Peyer's patch (tissue), 4 donors: ENCODE measurements around the gene SLC35A2. TPM values are rescaled to one million over a fixed set of nuclear protein-coding genes. Genes with fewer than 3 reads are reported as not detected.

Experiments used
- DNase-seq, 3 donors: peaks; one replicate each; pipeline ENCODE4 v3.0.0-alpha.2; 2017 to 2019
- H3K27ac ChIP-seq, 4 donors: fragments of 200-600 bp; sonication (generic); one replicate each; pipeline ENCODE4 v1.5.1; 2016 to 2019
- H3K27me3 ChIP-seq, 2 donors: fragments of 200-600 bp; sonication (generic); one replicate each; pipeline ENCODE4 v1.5.1; 2019
- H3K36me3 ChIP-seq, 3 donors: fragments of 200-600 bp; sonication (generic); one replicate each; pipeline ENCODE4 v1.5.1; 2016 to 2019
- H3K4me1 ChIP-seq, 4 donors: fragments of 200-600 bp; sonication (generic); one replicate each; pipeline ENCODE4 v1.5.1; 2016 to 2019
- H3K4me3 ChIP-seq, 4 donors: fragments of 200-600 bp; sonication (generic); 1 replicate in 3 of 4; 2 replicates in 1 of 4; pipeline ENCODE4 v1.5.1; 2016 to 2019; ENCODE audit warnings: mild to moderate bottlenecking in 1 of 4
- H3K9me3 ChIP-seq, 4 donors: fragments of 200-600 bp; sonication (generic); one replicate each; pipeline ENCODE4 v1.5.1; 2016 to 2019; ENCODE audit warnings: mild to moderate bottlenecking in 1 of 4
- POLR2A ChIP-seq, 2 donors: fragments of 450-650 bp; IDR thresholded peaks; one replicate each; pipeline ENCODE4 v1.5.1; 2017; ENCODE audit warnings: antibody characterized with exemption in 2 of 2, mild to moderate bottlenecking in 2 of 2, moderate library complexity in 2 of 2
- total RNA-seq, 4 donors: library from RNA; depleted of rRNA; stranded (reverse); fragments of >200 nt; gene quantifications; one replicate each; pipeline ENCODE4 v1.1.0, GENCODE V29; 2016
- TF ChIP-seq, protein P1 (sequence below), 6 experiments: fragments of 450-650 bp in 4 of 6; fragments of 200-600 bp in 2 of 6; sonication (generic) in 1 of 6; IDR thresholded peaks; one replicate each; pipeline ENCODE4 v1.5.1; 2017 to 2019; ENCODE audit warnings: antibody characterized with exemption in 6 of 6, mild to moderate bottlenecking in 3 of 6, moderate library complexity in 1 of 6

SLC35A2 gene
- total RNA-seq, 4 donors from 2014 or later, result 14.0 to 43.3 (median 21.5) TPM

- H3K4me1 ChIP-seq, result peaks cover 0 to 25% (median 5%) of the 10 kb centered on the region in 4 donors
Measured at GRCh38 chrX:48956728-48957414, 45.4 kb upstream of the SLC35A2 start.

DNA sequence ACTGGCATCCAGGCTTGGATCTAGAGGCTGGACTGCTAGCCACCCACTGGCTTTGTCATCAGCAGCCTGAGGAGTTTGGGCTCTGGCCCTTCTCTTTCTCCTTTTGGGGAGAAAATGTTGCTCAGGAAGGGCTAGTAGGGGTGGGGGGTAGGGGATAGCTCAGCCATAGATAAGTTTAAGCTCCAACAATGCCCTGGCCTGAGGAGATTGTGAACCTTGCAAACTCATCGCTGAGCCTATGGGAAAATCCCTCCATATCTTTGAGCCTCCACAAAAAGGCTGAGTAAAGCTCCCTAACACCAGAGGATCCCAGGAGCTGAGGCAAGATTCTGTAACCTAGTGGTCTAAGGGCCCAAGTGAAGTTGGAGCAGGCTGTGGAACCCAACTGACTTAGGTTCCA is 37.1 kb upstream of the SLC35A2 start:
- Histone ChIP-seq H3K4me3 (no peak overlapping the region), H3K27me3 (no peaks in the 10 kb centered on the region), H3K27ac (no peak overlapping the region), H3K9me3 (no peaks in the 10 kb centered on the region), H3K4me1 (no peaks in the 10 kb centered on the region), H3K36me3 (no peaks in the 10 kb centered on the region)
- no peak for DNase-seq
- no peak for TF ChIP-seq POLR2A (IDR thresholded peaks at IDR 0.05)
- TF ChIP-seq, protein P1, sequence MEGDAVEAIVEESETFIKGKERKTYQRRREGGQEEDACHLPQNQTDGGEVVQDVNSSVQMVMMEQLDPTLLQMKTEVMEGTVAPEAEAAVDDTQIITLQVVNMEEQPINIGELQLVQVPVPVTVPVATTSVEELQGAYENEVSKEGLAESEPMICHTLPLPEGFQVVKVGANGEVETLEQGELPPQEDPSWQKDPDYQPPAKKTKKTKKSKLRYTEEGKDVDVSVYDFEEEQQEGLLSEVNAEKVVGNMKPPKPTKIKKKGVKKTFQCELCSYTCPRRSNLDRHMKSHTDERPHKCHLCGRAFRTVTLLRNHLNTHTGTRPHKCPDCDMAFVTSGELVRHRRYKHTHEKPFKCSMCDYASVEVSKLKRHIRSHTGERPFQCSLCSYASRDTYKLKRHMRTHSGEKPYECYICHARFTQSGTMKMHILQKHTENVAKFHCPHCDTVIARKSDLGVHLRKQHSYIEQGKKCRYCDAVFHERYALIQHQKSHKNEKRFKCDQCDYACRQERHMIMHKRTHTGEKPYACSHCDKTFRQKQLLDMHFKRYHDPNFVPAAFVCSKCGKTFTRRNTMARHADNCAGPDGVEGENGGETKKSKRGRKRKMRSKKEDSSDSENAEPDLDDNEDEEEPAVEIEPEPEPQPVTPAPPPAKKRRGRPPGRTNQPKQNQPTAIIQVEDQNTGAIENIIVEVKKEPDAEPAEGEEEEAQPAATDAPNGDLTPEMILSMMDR (IDR thresholded peaks at IDR 0.05), result no peak

More at GRCh38 chrX:48956728-48957414, 45.4 kb upstream of the SLC35A2 start:
- Histone ChIP-seq H3K36me3 (peaks cover 0 to 7% (median 0%) of the 10 kb centered on the region in 3 donors), H3K27ac (peak overlapping the region; percentile 85 to 97 (median 95)), H3K9me3 (no peaks in the 10 kb centered on the region), H3K4me3 (peak overlapping the region; percentile 58 to 80 (median 62)), H3K27me3 (no peaks in the 10 kb centered on the region)
- TF ChIP-seq, protein P1 (IDR thresholded peaks at IDR 0.05), result no peak
- peak in 1 of 3 donors; percentile 58 for DNase-seq

GRCh38 chrX:48945517-48946348 is 34.3 kb upstream of the SLC35A2 start:
- Histone ChIP-seq H3K4me3 (no peak overlapping the region), H3K36me3 (no peaks in the 10 kb centered on the region), H3K4me1 (peaks cover 0 to 4% (median under 1%) of the 10 kb centered on the region in 4 donors), H3K9me3 (no peaks in the 10 kb centered on the region), H3K27ac (peak overlapping the region in 1 of 4 donors; percentile 25), H3K27me3 (no peaks in the 10 kb centered on the region)
- no peak for TF ChIP-seq POLR2A (IDR thresholded peaks at IDR 0.05)
- TF ChIP-seq, protein P1 (IDR thresholded peaks at IDR 0.05), result peak; percentile 52 to 73 (median 66)
- DNase-seq, result peak in 2 of 3 donors; percentile 57 to 82

GRCh38 chrX:48942895-48943294 is 31.4 kb upstream of the SLC35A2 start:
- Histone ChIP-seq H3K4me3 (no peak overlapping the region), H3K4me1 (peaks cover 0 to 17% (median 6%) of the 10 kb centered on the region in 4 donors), H3K9me3 (no peaks in the 10 kb centered on the region), H3K27ac (peak overlapping the region in 2 of 4 donors; percentile 3 to 31), H3K27me3 (no peaks in the 10 kb centered on the region), H3K36me3 (no peaks in the 10 kb centered on the region)
- no peak for DNase-seq
- TF ChIP-seq POLR2A (IDR thresholded peaks at IDR 0.05), result no peak
- TF ChIP-seq, protein P1 (IDR thresholded peaks at IDR 0.05), result no peak

DNA sequence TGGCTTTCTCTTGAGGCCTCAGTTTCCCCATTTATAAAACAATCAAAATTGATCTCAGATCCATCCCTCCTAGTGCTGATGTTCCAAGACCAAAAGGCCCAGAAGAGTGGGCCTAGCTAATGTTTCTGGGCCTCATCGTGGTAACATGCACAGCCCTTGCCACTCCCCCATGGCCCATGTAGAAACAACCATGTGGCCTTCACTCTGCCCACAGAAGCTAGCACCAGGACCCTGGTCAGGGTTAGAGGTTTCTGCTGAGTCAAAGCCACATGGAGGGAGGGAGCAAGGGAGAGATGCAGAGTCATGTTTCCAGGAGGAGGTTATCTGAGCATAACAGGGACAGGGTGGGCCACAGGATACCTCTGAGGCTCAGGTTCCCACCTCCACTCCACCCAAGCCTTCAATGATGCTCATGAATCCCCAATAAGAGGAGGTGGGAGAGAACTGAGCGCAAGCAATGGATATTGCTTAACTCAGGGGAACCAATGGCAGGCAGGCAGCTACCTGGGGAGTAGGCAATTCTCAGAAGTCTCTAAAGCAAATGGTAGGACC is 29.0 kb upstream of the SLC35A2 start:
- H3K4me3 ChIP-seq, result no peak overlapping the region
- H3K36me3 ChIP-seq, result no peaks in the 10 kb centered on the region
- peaks cover 0 to 25% (median 14%) of the 10 kb centered on the region in 4 donors for H3K4me1 ChIP-seq
- H3K9me3 ChIP-seq, result no peaks in the 10 kb centered on the region
- H3K27me3 ChIP-seq, result no peaks in the 10 kb centered on the region
- DNase-seq, result no peak
- TF ChIP-seq, protein P1 (IDR thresholded peaks at IDR 0.05), result no peak
- no peak for TF ChIP-seq POLR2A (IDR thresholded peaks at IDR 0.05)
- peak overlapping the region; percentile 37 to 84 (median 76) for H3K27ac ChIP-seq
